ENCODE data around the gene TMEM134. TPM values are rescaled to one million over a fixed set of nuclear protein-coding genes. Genes with fewer than 3 reads are reported as not detected.

Gene TMEM134
- total RNA-seq, 1 donor from 2014 or later: 38.0 TPM

DNA sequence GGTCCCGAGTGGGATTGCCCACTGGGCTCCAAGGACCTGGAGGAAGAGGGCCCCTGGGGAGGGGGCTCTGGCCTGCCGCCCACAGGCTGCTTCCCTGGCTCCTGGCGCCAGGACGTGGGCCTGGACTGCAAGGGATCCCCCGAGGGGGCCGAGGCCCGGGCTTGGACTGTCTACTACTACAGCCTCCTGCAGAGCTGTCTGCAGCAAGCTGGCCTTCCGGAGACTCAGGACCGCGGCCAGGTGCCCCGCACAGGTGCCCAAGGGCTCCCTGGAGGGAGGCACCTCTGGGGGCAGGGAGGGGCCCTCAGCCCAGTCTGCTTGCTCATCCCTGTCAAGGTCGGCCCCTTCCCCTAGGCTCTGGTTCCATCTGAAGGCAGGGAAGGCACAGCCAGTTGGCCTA, 51.6 kb downstream of the TMEM134 start:
- H4K20me1 ChIP-seq (ENCODE audit: insufficient read depth, low read length): no peaks in the 10 kb centered on the region
- Mint-ChIP-seq H3K36me3 (ENCODE audit: low read depth, unreplicated experiment) (peaks cover 2% of the 10 kb centered on the region), H3K27me3 (ENCODE audit: low read depth, unreplicated experiment) (peaks cover 23% of the 10 kb centered on the region), H3K4me3 (ENCODE audit: unreplicated experiment) (no peak overlapping the region), H3K4me1 (ENCODE audit: low read depth, unreplicated experiment) (peaks cover 4% of the 10 kb centered on the region), H3K9me3 (ENCODE audit: unreplicated experiment) (no peaks in the 10 kb centered on the region), H3K27ac (ENCODE audit: unreplicated experiment) (no peak overlapping the region)
- no peaks in the 10 kb centered on the region for H3K36me3 ChIP-seq (ENCODE audit: insufficient read depth, low read length)
- H3K4me2 ChIP-seq (ENCODE audit: low read length): no peak overlapping the region
- H3K4me3 ChIP-seq (ENCODE audit: insufficient read depth, low read depth, low read length): no peak overlapping the region
- H3K27ac ChIP-seq (ENCODE audit: low read depth, low read length): no peak overlapping the region
- H3K9me3 ChIP-seq (ENCODE audit: insufficient read depth, low read depth, low read length): no peaks in the 10 kb centered on the region
- no peak overlapping the region for H3K9ac ChIP-seq (ENCODE audit: low read length)
- H3K4me1 ChIP-seq (ENCODE audit: insufficient read depth, low read length): peaks cover 8% of the 10 kb centered on the region
- FAIRE-seq (no peak), DNase-seq (ENCODE audit: low read depth) (no peak)
- TF ChIP-seq, protein P1, sequence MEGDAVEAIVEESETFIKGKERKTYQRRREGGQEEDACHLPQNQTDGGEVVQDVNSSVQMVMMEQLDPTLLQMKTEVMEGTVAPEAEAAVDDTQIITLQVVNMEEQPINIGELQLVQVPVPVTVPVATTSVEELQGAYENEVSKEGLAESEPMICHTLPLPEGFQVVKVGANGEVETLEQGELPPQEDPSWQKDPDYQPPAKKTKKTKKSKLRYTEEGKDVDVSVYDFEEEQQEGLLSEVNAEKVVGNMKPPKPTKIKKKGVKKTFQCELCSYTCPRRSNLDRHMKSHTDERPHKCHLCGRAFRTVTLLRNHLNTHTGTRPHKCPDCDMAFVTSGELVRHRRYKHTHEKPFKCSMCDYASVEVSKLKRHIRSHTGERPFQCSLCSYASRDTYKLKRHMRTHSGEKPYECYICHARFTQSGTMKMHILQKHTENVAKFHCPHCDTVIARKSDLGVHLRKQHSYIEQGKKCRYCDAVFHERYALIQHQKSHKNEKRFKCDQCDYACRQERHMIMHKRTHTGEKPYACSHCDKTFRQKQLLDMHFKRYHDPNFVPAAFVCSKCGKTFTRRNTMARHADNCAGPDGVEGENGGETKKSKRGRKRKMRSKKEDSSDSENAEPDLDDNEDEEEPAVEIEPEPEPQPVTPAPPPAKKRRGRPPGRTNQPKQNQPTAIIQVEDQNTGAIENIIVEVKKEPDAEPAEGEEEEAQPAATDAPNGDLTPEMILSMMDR (IDR thresholded peaks at IDR 0.05; ENCODE audit: insufficient read depth, low read depth, low read length): no peak
- TF ChIP-seq EZH2 (IDR thresholded peaks at IDR 0.05; ENCODE audit: insufficient read depth, low read length): no peak
- H3K79me2 ChIP-seq (ENCODE audit: insufficient read depth, low read length): no peaks in the 10 kb centered on the region
- no peak overlapping the region for H2AFZ ChIP-seq (ENCODE audit: low read depth, low read length)
- H3K27me3 ChIP-seq (ENCODE audit: insufficient read depth, low read length): peaks cover 2% of the 10 kb centered on the region

DNA sequence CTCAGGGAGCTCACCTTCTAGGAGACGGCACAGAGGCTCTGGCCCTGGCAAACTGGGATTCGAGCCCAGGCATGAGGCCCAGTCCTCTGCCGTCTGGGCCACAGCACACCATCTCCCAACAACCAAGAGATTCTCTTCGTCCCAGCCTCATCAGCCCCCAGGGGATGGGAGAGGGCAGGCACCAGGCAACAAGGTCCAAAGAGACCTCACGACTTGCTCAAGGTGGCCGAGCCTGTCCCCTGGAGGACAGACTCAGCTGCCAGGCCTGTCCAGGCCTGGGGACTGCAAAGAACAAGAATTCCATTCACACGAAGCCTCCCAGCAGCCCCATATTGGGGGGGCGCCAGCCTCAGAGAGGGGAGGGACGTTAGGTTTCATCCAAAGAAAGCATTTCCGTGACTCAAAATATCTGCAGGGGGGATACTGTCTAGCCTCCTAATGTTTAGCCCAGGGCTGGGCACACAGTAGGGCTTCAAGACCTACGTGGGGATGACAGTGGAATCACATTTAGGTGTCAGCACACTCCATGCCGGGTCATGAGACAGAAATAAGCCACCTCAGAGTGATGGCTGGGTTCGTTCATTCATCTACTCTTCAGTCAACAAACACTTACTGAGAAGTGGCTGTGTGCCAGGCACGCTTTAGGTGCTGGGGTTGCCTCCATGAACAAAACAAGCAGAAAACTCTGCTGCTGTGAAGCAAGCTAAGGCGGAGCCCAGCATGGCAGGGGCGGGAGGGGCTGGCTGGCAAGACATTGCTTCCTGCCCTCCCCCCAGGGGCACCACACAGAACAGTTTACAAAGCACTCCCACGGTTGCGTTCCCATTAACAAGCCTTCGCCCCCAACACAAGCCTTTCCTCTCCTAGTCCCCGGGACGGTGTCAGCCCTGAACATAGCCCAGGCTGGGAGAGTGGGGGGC, 52.4 kb downstream of the TMEM134 start:
- no peak for FAIRE-seq
- Histone ChIP-seq H2AFZ (ENCODE audit: low read depth, low read length) (no peak overlapping the region), H3K27me3 (ENCODE audit: insufficient read depth, low read length) (peaks cover 7% of the 10 kb centered on the region), H3K4me1 (ENCODE audit: insufficient read depth, low read length) (peaks cover 8% of the 10 kb centered on the region), H3K4me3 (ENCODE audit: insufficient read depth, low read depth, low read length) (no peak overlapping the region), H3K36me3 (ENCODE audit: insufficient read depth, low read length) (no peaks in the 10 kb centered on the region), H3K9me3 (ENCODE audit: insufficient read depth, low read depth, low read length) (no peaks in the 10 kb centered on the region), H3K79me2 (ENCODE audit: insufficient read depth, low read length) (no peaks in the 10 kb centered on the region), H3K27ac (ENCODE audit: low read depth, low read length) (no peak overlapping the region), H4K20me1 (ENCODE audit: insufficient read depth, low read length) (no peaks in the 10 kb centered on the region), H3K9ac (ENCODE audit: low read length) (no peak overlapping the region), H3K4me2 (ENCODE audit: low read length) (no peak overlapping the region)
- Mint-ChIP-seq H3K4me1 (ENCODE audit: low read depth, unreplicated experiment) (peaks cover 4% of the 10 kb centered on the region), H3K36me3 (ENCODE audit: low read depth, unreplicated experiment) (peaks cover 2% of the 10 kb centered on the region), H3K4me3 (ENCODE audit: unreplicated experiment) (peak overlapping the region; percentile 52), H3K9me3 (ENCODE audit: unreplicated experiment) (no peaks in the 10 kb centered on the region), H3K27ac (ENCODE audit: unreplicated experiment) (no peak overlapping the region), H3K27me3 (ENCODE audit: low read depth, unreplicated experiment) (peaks cover 23% of the 10 kb centered on the region)
- TF ChIP-seq, protein P1 (IDR thresholded peaks at IDR 0.05; ENCODE audit: insufficient read depth, low read depth, low read length): no peak
- no peak for TF ChIP-seq EZH2 (IDR thresholded peaks at IDR 0.05; ENCODE audit: insufficient read depth, low read length)
- DNase-seq (ENCODE audit: low read depth): no peak
